Measurements from ENCODE around the gene ILF3.
A peak's percentile ranks its signal among the peaks of the same experiment; 100 is the strongest.

ILF3 gene

GRCh38 chr19:10701955-10702525 is 47.9 kb downstream of the ILF3 start:
- peak in 1 of 2 experiments; percentile 26 for DNase-seq

- DNase-seq: no peak
Observed at GRCh38 chr19:10706990-10707389, 52.8 kb downstream of the ILF3 start.

- DNase-seq: no peak
Observed at GRCh38 chr19:10707440-10707839, 53.3 kb downstream of the ILF3 start.

- DNase-seq: no peak
Observed at GRCh38 chr19:10708291-10708690, 54.1 kb downstream of the ILF3 start.

- DNase-seq: no peak
Observed at GRCh38 chr19:10712045-10712444, 57.9 kb downstream of the ILF3 start.

- DNase-seq: no peak
Observed at GRCh38 chr19:10712754-10713153, 58.6 kb downstream of the ILF3 start.

- DNase-seq: no peak
Observed at GRCh38 chr19:10713317-10713716, 59.2 kb downstream of the ILF3 start.

GRCh38 chr19:10717054-10717355 is 62.9 kb downstream of the ILF3 start:
- DNase-seq: no peak

GRCh38 chr19:10717356-10718204 is 63.4 kb downstream of the ILF3 start, which contains the start of gene DNM2:
DNM2 (plus strand) TSS chr19:10718079; CDS start chr19:10718243, 164 bp downstream.
- DNase-seq: peak; percentile 100

GRCh38 chr19:10718205-10719196 is 64.4 kb downstream of the ILF3 start:
- DNase-seq: no peak

- peak; percentile 36 to 53 for DNase-seq
Observed at GRCh38 chr19:10719466-10719961, 65.4 kb downstream of the ILF3 start.

- DNase-seq: no peak
Observed at GRCh38 chr19:10720607-10721125, 66.5 kb downstream of the ILF3 start.

- DNase-seq: no peak
Observed at GRCh38 chr19:10723591-10723990, 69.4 kb downstream of the ILF3 start.

GRCh38 chr19:10724573-10725071 is 70.5 kb downstream of the ILF3 start:
- no peak for DNase-seq

- no peak for DNase-seq
Observed at GRCh38 chr19:10725415-10725814, 71.3 kb downstream of the ILF3 start.

- DNase-seq: no peak
Observed at GRCh38 chr19:10726268-10726667, 72.1 kb downstream of the ILF3 start.

GRCh38 chr19:10727685-10728201 is 73.6 kb downstream of the ILF3 start:
- no peak for DNase-seq

GRCh38 chr19:10729411-10729810 is 75.3 kb downstream of the ILF3 start:
- no peak for DNase-seq

GRCh38 chr19:10730932-10731331 is 76.8 kb downstream of the ILF3 start:
- DNase-seq: no peak

- DNase-seq: no peak
Observed at GRCh38 chr19:10735741-10736140, 81.6 kb downstream of the ILF3 start.

GRCh38 chr19:10736189-10736588 is 82.0 kb downstream of the ILF3 start:
- DNase-seq: no peak

- no peak for DNase-seq
Observed at GRCh38 chr19:10736916-10737551, 82.9 kb downstream of the ILF3 start.

All from AML-193 (cell line).